K562 (cell line): ENCODE measurements around the gene PDE4A. TPM values are rescaled to one million over a fixed set of nuclear protein-coding genes. Genes with fewer than 3 reads are reported as not detected.

Source experiments
- DPF2 ChIP-seq: fragments of 450-650 bp; IDR thresholded peaks from 2 replicates; pipeline ENCODE4 v1.6.1; 2016
- E2F3 ChIP-seq: fragments of 250-450 bp; sonication (Bioruptor Pico); IDR thresholded peaks from 2 replicates; pipeline ENCODE4 v1.4.0; 2020; ENCODE audit warnings: mild to moderate bottlenecking
- FOXK1 ChIP-seq: sonication (generic); formaldehyde crosslinking; IDR thresholded peaks from 2 replicates; pipeline ENCODE4 v1.8.0; 2022; ENCODE audit warnings: missing genetic modification reagents, mild to moderate bottlenecking, borderline replicate concordance
- FOXK2 ChIP-seq, 2 experiments: fragments of 450-650 bp; IDR thresholded peaks in 1 of 2; conservative IDR thresholded peaks in 1 of 2; 2 replicates each; pipeline ENCODE4 v1.6.1; 2016; ENCODE audit warnings: low read depth in 2 of 2, mild to moderate bottlenecking in 1 of 2
- GABPA ChIP-seq: fragments of 200-800 bp; sonication (Bioruptor generic); conservative IDR thresholded peaks from 2 replicates; pipeline ENCODE4 v1.6.1; 2016; ENCODE audit warnings: low read depth, missing genetic modification characterization, missing compliant biosample characterization
- MAFG ChIP-seq: fragments of 450-650 bp; conservative IDR thresholded peaks from 2 replicates; pipeline ENCODE4 v1.6.1; 2016; ENCODE audit warnings: missing genetic modification characterization, missing compliant biosample characterization
- RFX5 ChIP-seq: IDR thresholded peaks from 2 replicates; pipeline ENCODE4 v1.6.1; 2011; ENCODE audit warnings: low read depth, mild to moderate bottlenecking, improper control_type of control experiment, low read length
- SRSF1 ChIP-seq: fragments of 200-400 bp; formaldehyde crosslinking; IDR thresholded peaks from 2 replicates; pipeline ENCODE4 v1.6.1; 2017; ENCODE audit warnings: mild to moderate bottlenecking, low read depth, low read length, moderate library complexity
- ZBTB2 ChIP-seq: fragments of 450-650 bp; IDR thresholded peaks from 2 replicates; pipeline ENCODE4 v1.6.1; 2016; ENCODE audit warnings: antibody characterized with exemption
- ZKSCAN1 ChIP-seq: fragments of 150-350 bp; IDR thresholded peaks from 2 replicates; pipeline ENCODE4 v1.6.1; 2016; ENCODE audit warnings: low read depth, low read length
- ZNF143 ChIP-seq: sonication (generic); formaldehyde crosslinking; IDR thresholded peaks from 2 replicates; pipeline ENCODE4 v1.9.0; 2022; ENCODE audit warnings: mild to moderate bottlenecking, missing genetic modification reagents
- ZNF175 ChIP-seq: fragments of 200-800 bp; sonication (Bioruptor generic); IDR thresholded peaks from 2 replicates; pipeline ENCODE4 v1.6.1; 2016; ENCODE audit warnings: low read depth, mild to moderate bottlenecking, missing genetic modification characterization, missing compliant biosample characterization
- ZNF263 ChIP-seq: sonication (generic); formaldehyde crosslinking; IDR thresholded peaks from 2 replicates; pipeline ENCODE4 v1.8.0; 2022; ENCODE audit warnings: mild to moderate bottlenecking, missing genetic modification reagents, borderline replicate concordance
- ZNF764 ChIP-seq: fragments of 250-450 bp; sonication (Bioruptor Pico); IDR thresholded peaks from 2 replicates; pipeline ENCODE4 v1.4.0; 2020; ENCODE audit warnings: low read depth, mild to moderate bottlenecking, moderate library complexity
- polyA plus RNA-seq, 8 experiments: library from polyadenylated mRNA; depleted of rRNA in 4 of 8; stranded (reverse) in 5 of 8; unstranded in 3 of 8; fragments of >200 nt; fragmentation: Nextera tagmentation in 2 of 8; fragmentation: Illumina TruSeq in 1 of 8; extraction: Ambion mirVana in 2 of 8; extraction: Trizol in 1 of 8; gene quantifications; 2 replicates each; pipeline versions ENCODE4 v1.2.1 to v1.2.3, GENCODE V29; 2011 to 2014; ENCODE audit warnings: inconsistent platforms in 1 of 8, missing spikeins in 1 of 8
- total RNA-seq, 7 experiments: library from RNA; depleted of rRNA in 6 of 7; stranded (reverse); fragments of >200 nt in 6 of 7; fragmentation: Illumina TruSeq in 2 of 7; extraction: Trizol in 2 of 7; gene quantifications; 2 replicates each; pipeline versions ENCODE4 v1.2.1 to v1.2.3, GENCODE V29; 2011 to 2021; ENCODE audit warnings: low replicate concordance in 1 of 7
- TF ChIP-seq, protein P1 (sequence below): sonication (generic); formaldehyde crosslinking; IDR thresholded peaks from 2 replicates; pipeline ENCODE4 v1.8.0; 2022; ENCODE audit warnings: mild to moderate bottlenecking, missing genetic modification reagents
- TF ChIP-seq, protein P2 (sequence below): fragments of 150-350 bp; conservative IDR thresholded peaks from 2 replicates; pipeline ENCODE4 v1.6.1; 2014; ENCODE audit warnings: low read length

PDE4A gene
- total and polyA plus RNA-seq, 9 of the 15 experiments (the other 6 are each of a cell fraction or from before 2014, with no cell fraction given) = 0.66 to 26.9 (median 4.6) TPM

DNA sequence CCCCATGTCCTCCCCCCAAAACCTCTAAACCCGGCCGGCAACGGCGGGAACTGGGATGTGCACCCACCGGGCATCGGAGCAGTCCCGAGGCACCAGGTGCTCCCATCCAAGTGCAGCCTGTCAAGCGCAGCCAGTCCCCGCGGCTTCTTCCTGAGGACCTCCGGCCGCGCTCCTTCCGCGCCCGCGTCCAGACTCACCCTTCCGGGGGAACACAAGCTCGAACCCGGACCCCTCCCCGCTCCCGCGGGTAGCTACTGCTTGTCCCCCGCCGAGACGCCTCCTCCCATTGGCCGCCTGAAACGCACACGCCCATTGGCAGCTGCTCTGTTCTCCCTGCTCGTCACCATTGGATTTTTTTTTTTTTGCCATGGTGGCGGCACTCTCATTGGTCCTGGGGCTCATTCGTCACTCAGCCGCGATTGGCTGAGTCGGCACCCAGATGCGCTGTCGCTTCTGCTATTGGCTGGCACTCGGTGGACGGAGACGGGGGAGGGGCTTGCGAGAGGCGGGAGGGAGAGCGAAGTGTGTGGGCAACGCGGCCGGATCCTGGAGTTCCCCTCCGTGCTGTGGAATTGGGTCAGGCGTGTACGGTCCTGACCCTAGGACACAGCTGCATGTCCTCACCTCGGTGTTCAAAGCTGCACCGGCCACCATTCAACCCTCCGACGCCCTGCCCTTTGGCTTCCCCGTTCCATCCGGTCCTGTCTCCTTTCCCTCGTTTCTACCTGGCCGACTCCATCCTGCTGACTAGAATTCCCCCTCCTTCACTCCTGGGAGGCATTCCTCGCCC is 39.8 kb upstream of the PDE4A start, which contains the start of gene TYK2 (continued):
- TF ChIP-seq, protein P1, sequence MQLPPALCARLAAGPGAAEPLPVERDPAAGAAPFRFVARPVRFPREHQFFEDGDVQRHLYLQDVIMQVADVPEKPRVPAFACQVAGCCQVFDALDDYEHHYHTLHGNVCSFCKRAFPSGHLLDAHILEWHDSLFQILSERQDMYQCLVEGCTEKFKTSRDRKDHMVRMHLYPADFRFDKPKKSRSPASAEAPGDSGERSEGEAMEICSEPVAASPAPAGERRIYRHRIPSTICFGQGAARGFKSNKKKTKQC (CRISPR knock-in tag) = no peak; the same call in none of the 2 replicates
- peak; percentile 74 for TF ChIP-seq E2F3 (CRISPR knock-in tag)
- no peak for TF ChIP-seq ZNF143
- 0 out of 2 replicates have a peak, but pooled peaks have one; percentile 17 for TF ChIP-seq ZKSCAN1
- peak; percentile 53; the same call in 1 of the 2 replicates for TF ChIP-seq ZBTB2
- TF ChIP-seq, protein P2, sequence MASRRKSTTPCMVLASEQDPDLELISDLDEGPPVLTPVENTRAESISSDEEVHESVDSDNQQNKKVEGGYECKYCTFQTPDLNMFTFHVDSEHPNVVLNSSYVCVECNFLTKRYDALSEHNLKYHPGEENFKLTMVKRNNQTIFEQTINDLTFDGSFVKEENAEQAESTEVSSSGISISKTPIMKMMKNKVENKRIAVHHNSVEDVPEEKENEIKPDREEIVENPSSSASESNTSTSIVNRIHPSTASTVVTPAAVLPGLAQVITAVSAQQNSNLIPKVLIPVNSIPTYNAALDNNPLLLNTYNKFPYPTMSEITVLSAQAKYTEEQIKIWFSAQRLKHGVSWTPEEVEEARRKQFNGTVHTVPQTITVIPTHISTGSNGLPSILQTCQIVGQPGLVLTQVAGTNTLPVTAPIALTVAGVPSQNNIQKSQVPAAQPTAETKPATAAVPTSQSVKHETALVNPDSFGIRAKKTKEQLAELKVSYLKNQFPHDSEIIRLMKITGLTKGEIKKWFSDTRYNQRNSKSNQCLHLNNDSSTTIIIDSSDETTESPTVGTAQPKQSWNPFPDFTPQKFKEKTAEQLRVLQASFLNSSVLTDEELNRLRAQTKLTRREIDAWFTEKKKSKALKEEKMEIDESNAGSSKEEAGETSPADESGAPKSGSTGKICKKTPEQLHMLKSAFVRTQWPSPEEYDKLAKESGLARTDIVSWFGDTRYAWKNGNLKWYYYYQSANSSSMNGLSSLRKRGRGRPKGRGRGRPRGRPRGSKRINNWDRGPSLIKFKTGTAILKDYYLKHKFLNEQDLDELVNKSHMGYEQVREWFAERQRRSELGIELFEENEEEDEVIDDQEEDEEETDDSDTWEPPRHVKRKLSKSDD = no peak
- peak; percentile 86 for TF ChIP-seq RFX5
- no peak for TF ChIP-seq ZNF764
- TF ChIP-seq ZNF175 (CRISPR knock-in tag) = no peak
- TF ChIP-seq DPF2 = no peak
- TF ChIP-seq GABPA (tag) = peak; percentile 74
- TF ChIP-seq FOXK2 (conservative IDR thresholded peaks at IDR 0.05 in 1 of 2, IDR thresholded peaks at IDR 0.05 in 1 of 2; ENCODE audit: low read depth in 2 of 2) = peak; percentile 71 to 80; a peak in 3 of 4 replicates
- peak; percentile 38; the same call in 1 of the 2 replicates for TF ChIP-seq FOXK1
- TF ChIP-seq ZNF263 (CRISPR knock-in tag) = peak; percentile 36; the same call in 1 of the 2 replicates
- no peak for TF ChIP-seq MAFG (tag)
- no peak for TF ChIP-seq SRSF1
